Amniotic stem cell (primary cell): Measurements from ENCODE around the gene UPK1A.
A peak's percentile ranks its signal among the peaks of the same experiment; 100 is the strongest.

ENCODE experiments used
- DNase-seq: peaks from one replicate; lab custom pipeline; 2025; lab: John Stamatoyannopoulos, UW

The UPK1A gene

GRCh38 chr19:35666251-35666913 is at the start of gene UPK1A:
Gene UPK1A, plus strand, starts transcription at chr19:35666517. Its CDS starts 296 bp downstream, at chr19:35666813.
- DNase-seq, result no peak

- DNase-seq, result no peak
Measured at GRCh38 chr19:35618857-35619256, 47.5 kb upstream of the UPK1A start.

- no peak for DNase-seq
Measured at GRCh38 chr19:35619290-35619923, 46.9 kb upstream of the UPK1A start.

GRCh38 chr19:35620001-35620400 is 46.3 kb upstream of the UPK1A start:
- DNase-seq, result no peak

GRCh38 chr19:35621708-35622107 is 44.6 kb upstream of the UPK1A start:
- DNase-seq, result no peak

GRCh38 chr19:35622750-35623149 is 43.6 kb upstream of the UPK1A start:
- DNase-seq, result no peak

GRCh38 chr19:35623327-35624010 is 42.8 kb upstream of the UPK1A start:
- DNase-seq, result no peak

- no peak for DNase-seq
Measured at GRCh38 chr19:35628264-35628564, 38.1 kb upstream of the UPK1A start.

GRCh38 chr19:35628565-35629331 is 37.6 kb upstream of the UPK1A start, which contains the start of gene RBM42:
Gene RBM42, plus strand, starts transcription at chr19:35629036. Its CDS starts 118 bp downstream, at chr19:35629154.
- DNase-seq, result peak; percentile 95

GRCh38 chr19:35629332-35629633 is 37.0 kb upstream of the UPK1A start:
- DNase-seq, result no peak

- DNase-seq, result no peak
Measured at GRCh38 chr19:35633727-35634440, 32.4 kb upstream of the UPK1A start.

- DNase-seq, result no peak
Measured at GRCh38 chr19:35636651-35637050, 29.7 kb upstream of the UPK1A start.

- no peak for DNase-seq
Measured at GRCh38 chr19:35637165-35637564, 29.2 kb upstream of the UPK1A start.

GRCh38 chr19:35639321-35639639 is 27.0 kb upstream of the UPK1A start:
- DNase-seq, result no peak

GRCh38 chr19:35639863-35640262 is 26.5 kb upstream of the UPK1A start:
- no peak for DNase-seq

- no peak for DNase-seq
Measured at GRCh38 chr19:35641515-35642151, 24.7 kb upstream of the UPK1A start, which contains the start of gene ETV2. Gene ETV2, plus strand, starts transcription at chr19:35641745. Its CDS starts 716 bp downstream, at chr19:35642461.

GRCh38 chr19:35642312-35642711 is 24.0 kb upstream of the UPK1A start:
- no peak for DNase-seq

GRCh38 chr19:35642798-35643254 is 23.5 kb upstream of the UPK1A start:
- no peak for DNase-seq

- DNase-seq, result peak; percentile 38
Measured at GRCh38 chr19:35643255-35644205, 22.8 kb upstream of the UPK1A start.
